Testis (tissue), 2 donors: ENCODE measurements around the gene IGFBP5.

ENCODE experiments used
- CTCF ChIP-seq, 3 experiments: fragments of 450-650 bp in 2 of 3; fragments of 200-600 bp in 1 of 3; sonication (generic) in 1 of 3; IDR thresholded peaks; one replicate each; pipeline ENCODE4 v1.5.1; 2016 to 2019; ENCODE audit warnings: antibody characterized with exemption in 3 of 3, mild to moderate bottlenecking in 2 of 3, moderate library complexity in 1 of 3
- POLR2A ChIP-seq: fragments of 450-650 bp; IDR thresholded peaks from one replicate; pipeline ENCODE4 v1.6.1; 2017; ENCODE audit warnings: antibody characterized with exemption, mild to moderate bottlenecking, moderate library complexity

- TF ChIP-seq CTCF (IDR thresholded peaks at IDR 0.05) = no peak
- no peak for TF ChIP-seq POLR2A
These were observed 18.7 kb downstream of the IGFBP5 start for GRCh38 chr2:216676630-216677029.
